GM12878 (cell line): ENCODE data around the gene SSTR1. TPM values are rescaled to one million over a fixed set of nuclear protein-coding genes. Genes with fewer than 3 reads are reported as not detected.
A peak's percentile ranks its signal among the peaks of the same experiment; 100 is the strongest.

ENCODE experiments used
- ATAC-seq: fragments of 200-7000 bp; cut with Tn5 transposase; 3 replicates; pipeline ENCODE4 v1.9.1; 2020; ENCODE audit warnings: mild to moderate bottlenecking, moderate library complexity
- BruUV-seq: library from RNA; stranded (reverse); fragments of 400-500 nt; replicated peaks from 2 replicates; lab custom pipeline; 2021; lab: Mats Ljungman, UMichigan
- CTCF ChIA-PET: fragments of 300-600 bp; sonication (Branson Sonifier 250); formaldehyde crosslinking; extraction: SDS; loops from one replicate; lab custom pipeline; 2021; ENCODE audit warnings: inconsistent platforms; lab: Yijun Ruan, JAX
- POLR2A ChIA-PET: fragments of 350-600 bp; formaldehyde crosslinking; extraction: SDS; loops from one replicate; lab custom pipeline; 2021; ENCODE audit warnings: inconsistent platforms; lab: Charles Lee
- RAD21 ChIA-PET: fragments of 300-600 bp; sonication (Branson Sonifier 250); formaldehyde crosslinking; loops from one replicate; lab custom pipeline; 2023; ENCODE audit warnings: antibody characterized with exemption; ENCODE audit not compliant: unreplicated experiment; lab: Charles Lee
- SMC1A ChIA-PET: fragments of 300-600 bp; sonication (Branson Sonifier 250); formaldehyde crosslinking; loops from one replicate; lab custom pipeline; 2023; ENCODE audit not compliant: unreplicated experiment, uncharacterized antibody; lab: Charles Lee
- DNase-seq: peaks from one replicate; pipeline ENCODE4 v3.0.0-alpha.2; 2011; ENCODE audit warnings: low read depth, low spot score
- FAIRE-seq: peaks from 3 replicates; lab custom pipeline; 2011; peaks lifted over from hg19 to GRCh38; lab: Jason Lieb, UNC
- H2AFZ ChIP-seq: 2 replicates; pipeline ENCODE4 v1.6.0; 2011; ENCODE audit warnings: low read depth, low read length, control low read depth; ENCODE audit not compliant: control insufficient read depth
- H3K27ac ChIP-seq: 2 replicates; pipeline ENCODE4 v1.5.1; 2011; ENCODE audit warnings: control low read depth; ENCODE audit not compliant: control insufficient read depth, insufficient read depth
- H3K27me3 ChIP-seq, 2 experiments: replicated peaks in 1 of 2; 2 replicates each; pipeline versions ENCODE4 v1.6.0 to v1.6.1; 2011; ENCODE audit warnings: low read length in 1 of 2; ENCODE audit not compliant: control insufficient read depth in 2 of 2, insufficient read depth in 2 of 2
- H3K36me3 ChIP-seq, 2 experiments: 2 replicates each; pipeline ENCODE4 v1.5.1; 2011; ENCODE audit warnings: low read length in 1 of 2; ENCODE audit not compliant: control insufficient read depth in 2 of 2, insufficient read depth in 2 of 2
- H3K4me1 ChIP-seq: 2 replicates; pipeline ENCODE4 v1.6.1; 2011; ENCODE audit warnings: mild to moderate bottlenecking, low read length, moderate library complexity, mixed read lengths; ENCODE audit not compliant: control insufficient read depth, insufficient read depth
- H3K4me2 ChIP-seq: 2 replicates; pipeline ENCODE4 v1.6.0; 2011; ENCODE audit warnings: control low read depth; ENCODE audit not compliant: control insufficient read depth, insufficient read depth
- H3K4me3 ChIP-seq: fragments of 200-600 bp; sonication (generic); 2 replicates; pipeline ENCODE4 v1.5.1; 2016
- H3K79me2 ChIP-seq: 2 replicates; pipeline ENCODE4 v1.6.0; 2011; ENCODE audit warnings: low read length; ENCODE audit not compliant: control insufficient read depth, insufficient read depth
- H3K9ac ChIP-seq: 2 replicates; pipeline ENCODE4 v1.8.0; 2011; ENCODE audit warnings: low read length, control low read depth, mixed read lengths; ENCODE audit not compliant: control insufficient read depth, insufficient read depth
- H3K9me3 ChIP-seq: replicated peaks from 3 replicates; pipeline ENCODE4 v1.5.1; 2011; ENCODE audit warnings: mild to moderate bottlenecking, low read length; ENCODE audit not compliant: control insufficient read depth, insufficient read depth
- H4K20me1 ChIP-seq: 2 replicates; pipeline ENCODE4 v1.6.0; 2011; ENCODE audit not compliant: control insufficient read depth, insufficient read depth
- CHD2 ChIP-seq: IDR thresholded peaks from 2 replicates; pipeline ENCODE4 v1.6.1; 2011; ENCODE audit warnings: low read depth, low read length, improper control_type of control experiment, borderline replicate concordance
- IKZF2 ChIP-seq, 2 experiments: fragments of 450-650 bp; IDR thresholded peaks; 2 replicates each; pipeline ENCODE4 v1.6.1; 2017; ENCODE audit warnings: mild to moderate bottlenecking in 2 of 2, moderate library complexity in 2 of 2
- KAT2A ChIP-seq: conservative IDR thresholded peaks from 2 replicates; pipeline ENCODE4 v1.6.1; 2011; ENCODE audit warnings: low read depth, low read length; ENCODE audit not compliant: control insufficient read depth
- MTA2 ChIP-seq: fragments of 450-650 bp; IDR thresholded peaks from 2 replicates; pipeline ENCODE4 v1.6.1; 2016; ENCODE audit warnings: low read depth, mild to moderate bottlenecking, moderate library complexity
- NR2C1 ChIP-seq: fragments of 450-650 bp; IDR thresholded peaks from 2 replicates; pipeline ENCODE4 v1.6.1; 2017; ENCODE audit warnings: antibody characterized with exemption, mild to moderate bottlenecking, moderate library complexity
- NRF1 ChIP-seq: conservative IDR thresholded peaks from 2 replicates; pipeline ENCODE4 v1.6.1; 2011; ENCODE audit warnings: mild to moderate bottlenecking, low read depth, low read length, improper control_type of control experiment
- YY1 ChIP-seq: IDR thresholded peaks from 2 replicates; pipeline ENCODE4 v1.6.1; 2011; ENCODE audit warnings: low read depth, mild to moderate bottlenecking, low read length
- ZNF207 ChIP-seq: fragments of 450-650 bp; IDR thresholded peaks from 2 replicates; pipeline ENCODE4 v1.6.1; 2014; ENCODE audit warnings: antibody characterized with exemption, mild to moderate bottlenecking, borderline replicate concordance
- ZNF384 ChIP-seq: IDR thresholded peaks from 2 replicates; pipeline ENCODE4 v1.6.1; 2012; ENCODE audit warnings: low read depth, mild to moderate bottlenecking, low read length, improper control_type of control experiment, borderline replicate concordance
- ZNF687 ChIP-seq: fragments of 450-650 bp; IDR thresholded peaks from 2 replicates; pipeline ENCODE4 v1.6.1; 2017; ENCODE audit warnings: mild to moderate bottlenecking, moderate library complexity
- WGBS: methylation state at CpG from one replicate; pipeline ENCODE4 v1.1.6; 2016; ENCODE audit warnings: low lambda C conversion rate; ENCODE audit not compliant: insufficient replicate concordance, insufficient coverage; ENCODE audit errors: missing lambda C conversion rate; 5-methylcytosine and 5-hydroxymethylcytosine counted together
- in situ Hi-C: fragments of 300-500 bp; cut with MboI; formaldehyde crosslinking; loops from 9 replicates; pipeline ENCODE4 v1.14.3; 2018; ENCODE audit warnings: mixed read lengths
- intact Hi-C: fragments of 100-400 bp; cut with micrococcal nuclease; formaldehyde crosslinking; loops from one replicate; pipeline ENCODE4 v1.14.2; 2022; ENCODE audit not compliant: unreplicated experiment
- polyA plus RNA-seq, 11 experiments: library from polyadenylated mRNA; depleted of rRNA in 4 of 11; unstranded in 6 of 11; stranded (reverse) in 5 of 11; fragments of >200 nt; fragmentation: Nextera tagmentation in 4 of 11; fragmentation: Illumina TruSeq in 1 of 11; extraction: Ambion mirVana in 4 of 11; extraction: Trizol in 1 of 11; gene quantifications; 1 replicate in 1 of 11; 2 replicates in 10 of 11; pipeline versions ENCODE4 v1.2.1 to v1.2.3, GENCODE V29; 2011 to 2016; ENCODE audit warnings: inconsistent platforms in 2 of 11, missing spikeins in 2 of 11, low read depth in 1 of 11
- total RNA-seq, 4 experiments: library from RNA; depleted of rRNA in 3 of 4; stranded (reverse); fragments of >200 nt in 3 of 4; fragmentation: Illumina TruSeq in 1 of 4; extraction: Trizol in 1 of 4; gene quantifications; 2 replicates each; pipeline versions ENCODE4 v1.2.1 to v1.2.3, GENCODE V29; 2013 to 2021
- TF ChIP-seq, protein P1 (sequence below): fragments of 450-650 bp; IDR thresholded peaks from 2 replicates; pipeline ENCODE4 v1.6.1; 2017; ENCODE audit warnings: mild to moderate bottlenecking

SSTR1 gene
- total and polyA plus RNA-seq, 10 of the 15 experiments (the other 5 are each of a cell fraction or from before 2014, with no cell fraction given), result 0.01 to 0.05 TPM; not detected in 8

- 45% methylated on average over 2 of the region's 2 CpGs for WGBS
- POLR2A ChIA-PET, result no interaction called here
- Histone ChIP-seq H2AFZ (no peak overlapping the region), H3K27ac (no peak overlapping the region), H3K9ac (no peak overlapping the region), H4K20me1 (no peaks in the 10 kb centered on the region), H3K4me2 (no peak overlapping the region), H3K4me1 (no peaks in the 10 kb centered on the region), H3K9me3 (no peaks in the 10 kb centered on the region), H3K36me3 (no peaks in the 10 kb centered on the region), H3K4me3 (no peak overlapping the region), H3K79me2 (no peaks in the 10 kb centered on the region), H3K27me3 (no peaks in the 10 kb centered on the region)
- ATAC-seq (no peak), FAIRE-seq (no peak), DNase-seq (no peak)
- in situ Hi-C loops (no loop called here), intact Hi-C loops (loop anchor here (10.0 kb wide), 1 partner anchor 191 kb away; no protein-coding TSS in a partner anchor)
- SMC1A ChIA-PET, result interaction anchor here (0.7 to 1.0 kb wide), 2 partner anchors 22 to 102 kb away, joined by 3 to 4 read pairs; no protein-coding TSS in a partner anchor
- CTCF ChIA-PET, result no interaction called here
- BruUV-seq, result no TSS peak
- TF ChIP-seq, protein P1, sequence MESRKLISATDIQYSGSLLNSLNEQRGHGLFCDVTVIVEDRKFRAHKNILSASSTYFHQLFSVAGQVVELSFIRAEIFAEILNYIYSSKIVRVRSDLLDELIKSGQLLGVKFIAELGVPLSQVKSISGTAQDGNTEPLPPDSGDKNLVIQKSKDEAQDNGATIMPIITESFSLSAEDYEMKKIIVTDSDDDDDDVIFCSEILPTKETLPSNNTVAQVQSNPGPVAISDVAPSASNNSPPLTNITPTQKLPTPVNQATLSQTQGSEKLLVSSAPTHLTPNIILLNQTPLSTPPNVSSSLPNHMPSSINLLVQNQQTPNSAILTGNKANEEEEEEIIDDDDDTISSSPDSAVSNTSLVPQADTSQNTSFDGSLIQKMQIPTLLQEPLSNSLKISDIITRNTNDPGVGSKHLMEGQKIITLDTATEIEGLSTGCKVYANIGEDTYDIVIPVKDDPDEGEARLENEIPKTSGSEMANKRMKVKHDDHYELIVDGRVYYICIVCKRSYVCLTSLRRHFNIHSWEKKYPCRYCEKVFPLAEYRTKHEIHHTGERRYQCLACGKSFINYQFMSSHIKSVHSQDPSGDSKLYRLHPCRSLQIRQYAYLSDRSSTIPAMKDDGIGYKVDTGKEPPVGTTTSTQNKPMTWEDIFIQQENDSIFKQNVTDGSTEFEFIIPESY, result no peak
- TF ChIP-seq ZNF207 (no peak), ZNF384 (no peak), MTA2 (0 out of 2 replicates have a peak, but pooled peaks have one; percentile 29), ZNF687 (no peak), NRF1 (no peak), IKZF2 (IDR thresholded peaks at IDR 0.05) (peak in 1 of 2 experiments; percentile 24; a peak in 1 of 4 replicates), NR2C1 (no peak), KAT2A (no peak), YY1 (no peak), CHD2 (no peak)
- RAD21 ChIA-PET, result no interaction called here
These were observed 32.0 kb upstream of the SSTR1 start for GRCh38 chr14:38175658-38176057.
